Natural killer cell (primary cell): Measurements from ENCODE around the gene MAPK4. TPM values are rescaled to one million over a fixed set of nuclear protein-coding genes. Genes with fewer than 3 reads are reported as not detected.

ENCODE experiments used
- ATAC-seq, 3 donors: fragments of 150-1000 bp in 2 of 3; fragments of 200-7000 bp in 1 of 3; cut with Tn5 transposase; 1 replicate in 1 of 3; 2 replicates in 2 of 3; pipeline ENCODE4 v1.10.0; 2021; ENCODE audit warnings: mild to moderate bottlenecking in 2 of 3, moderate library complexity in 2 of 3
- DNase-seq, 2 donors: peaks; one replicate each; pipeline versions ENCODE4 v3.0.0 to v3.0.0-alpha.2; 2013 to 2021; ENCODE audit warnings: mixed read lengths in 1 of 2
- H3K27ac ChIP-seq: one replicate; pipeline ENCODE4 v1.5.1; 2013; ENCODE audit warnings: mild to moderate bottlenecking, low read length
- H3K27me3 ChIP-seq: one replicate; pipeline ENCODE4 v1.6.1; 2013; ENCODE audit warnings: low read length; ENCODE audit not compliant: control insufficient read depth, insufficient read depth
- H3K36me3 ChIP-seq: one replicate; pipeline ENCODE4 v1.6.1; 2013; ENCODE audit warnings: low read length; ENCODE audit not compliant: control insufficient read depth, insufficient read depth
- H3K4me1 ChIP-seq: one replicate; pipeline ENCODE4 v1.6.1; 2013; ENCODE audit warnings: low read length; ENCODE audit not compliant: control insufficient read depth, insufficient read depth
- H3K4me3 ChIP-seq: one replicate; pipeline ENCODE4 v1.5.1; 2013; ENCODE audit warnings: low read length
- H3K9me3 ChIP-seq: one replicate; pipeline ENCODE4 v1.6.1; 2013; ENCODE audit warnings: low read length; ENCODE audit not compliant: control insufficient read depth, insufficient read depth
- H3K27ac Mint-ChIP-seq, 2 donors: one replicate each; pipeline ENCODE4 v1.8.0; 2022; ENCODE audit warnings: mild to moderate bottlenecking in 2 of 2, mixed read lengths in 2 of 2, moderate library complexity in 1 of 2
- H3K27me3 Mint-ChIP-seq, 2 donors: one replicate each; pipeline ENCODE4 v1.8.0; 2022; ENCODE audit warnings: low read depth in 2 of 2, mixed read lengths in 2 of 2
- H3K36me3 Mint-ChIP-seq: one replicate; pipeline ENCODE4 v1.8.0; 2022; ENCODE audit warnings: mixed read lengths
- H3K4me1 Mint-ChIP-seq, 2 donors: one replicate each; pipeline ENCODE4 v1.8.0; 2022; ENCODE audit warnings: mixed read lengths in 2 of 2
- H3K4me3 Mint-ChIP-seq: one replicate; pipeline ENCODE4 v1.8.0; 2022; ENCODE audit warnings: mild to moderate bottlenecking, moderate library complexity, mixed read lengths
- H3K9me3 Mint-ChIP-seq, 2 donors: one replicate each; pipeline ENCODE4 v1.8.0; 2022; ENCODE audit warnings: mixed read lengths in 2 of 2
- CTCF ChIP-seq: fragments of 200-600 bp; IDR thresholded peaks from one replicate; pipeline ENCODE4 v1.8.0; 2022; ENCODE audit warnings: antibody characterized with exemption
- WGBS: methylation state at CpG from one replicate; pipeline ENCODE4 v1.1.7; 2013; ENCODE audit warnings: missing lambda C conversion rate; ENCODE audit not compliant: insufficient coverage; 5-methylcytosine and 5-hydroxymethylcytosine counted together
- intact Hi-C: fragments of 100-400 bp; cut with micrococcal nuclease; formaldehyde crosslinking; loops from one replicate; pipeline ENCODE4 v1.14.2; 2022
- total RNA-seq, 4 donors: library from RNA; stranded (reverse); fragments of 120-200 nt in 1 of 4; gene quantifications; one replicate each; pipeline versions ENCODE4 v1.2.3 to v1.2.4, GENCODE V29; 2013 to 2022

MAPK4 gene
- total RNA-seq, 3 donors from 2014 or later (not counting 1 experiment from before 2014, with no cell fraction given) = not detected

GRCh38 chr18:50627594-50628532 lies 68.0 kb downstream of the MAPK4 start:
- WGBS = 80% methylated on average over 13 of the region's 16 CpGs
- H3K4me1 ChIP-seq = no peaks in the 10 kb centered on the region
- Mint-ChIP-seq H3K27ac (no peak overlapping the region), H3K27me3 (peaks cover 7 to 12% of the 10 kb centered on the region in 2 donors), H3K4me3 (no peak overlapping the region), H3K4me1 (no peaks in the 10 kb centered on the region), H3K9me3 (no peaks in the 10 kb centered on the region), H3K36me3 (no peaks in the 10 kb centered on the region)
- H3K9me3 ChIP-seq = no peaks in the 10 kb centered on the region
- DNase-seq = no peak
- H3K4me3 ChIP-seq = no peak overlapping the region
- no peak for TF ChIP-seq CTCF
- no peaks in the 10 kb centered on the region for H3K36me3 ChIP-seq
- ATAC-seq = no peak
- H3K27me3 ChIP-seq = no peaks in the 10 kb centered on the region
- intact Hi-C loops = no loop called here
- no peak overlapping the region for H3K27ac ChIP-seq

GRCh38 chr18:50628533-50628905 lies 68.6 kb downstream of the MAPK4 start:
- H3K27me3 Mint-ChIP-seq = peaks cover 4 to 5% of the 10 kb centered on the region in 2 donors
- no peak overlapping the region for H3K4me3 Mint-ChIP-seq
- no peak for ATAC-seq
- no peaks in the 10 kb centered on the region for H3K9me3 Mint-ChIP-seq
- no peaks in the 10 kb centered on the region for H3K9me3 ChIP-seq
- H3K27ac ChIP-seq = no peak overlapping the region
- intact Hi-C loops = no loop called here
- no peaks in the 10 kb centered on the region for H3K4me1 Mint-ChIP-seq
- no peak for DNase-seq
- TF ChIP-seq CTCF = no peak
- 93% methylated on average over 1 of the region's 2 CpGs for WGBS
- no peaks in the 10 kb centered on the region for H3K4me1 ChIP-seq
- no peaks in the 10 kb centered on the region for H3K36me3 Mint-ChIP-seq
- H3K4me3 ChIP-seq = no peak overlapping the region
- H3K27me3 ChIP-seq = no peaks in the 10 kb centered on the region
- no peak overlapping the region for H3K27ac Mint-ChIP-seq
- no peaks in the 10 kb centered on the region for H3K36me3 ChIP-seq

DNA sequence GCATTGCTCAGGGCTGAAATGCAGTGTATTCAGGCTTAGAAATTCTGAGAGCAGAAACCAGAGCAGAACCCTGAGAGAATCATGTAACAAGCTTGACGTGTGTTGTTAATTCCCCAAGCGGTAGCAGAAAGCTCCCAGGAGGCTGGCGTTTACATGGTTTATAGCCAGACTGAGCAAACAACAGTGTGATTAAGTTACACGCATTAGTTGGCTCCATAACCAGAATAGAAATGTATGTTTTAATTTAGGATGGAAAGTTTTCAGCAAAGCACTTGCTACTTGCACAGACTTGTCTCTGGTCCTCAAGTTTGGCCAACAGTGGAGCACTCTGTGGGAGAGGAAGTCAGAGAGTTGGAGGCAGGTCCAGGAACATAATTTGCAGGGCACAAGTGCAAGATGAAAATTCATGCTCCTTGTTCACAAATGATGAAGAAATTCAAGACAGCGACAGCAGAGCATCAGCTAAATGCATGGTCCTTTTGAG lies 69.3 kb downstream of the MAPK4 start:
- Histone ChIP-seq H3K36me3 (no peaks in the 10 kb centered on the region), H3K27ac (no peak overlapping the region), H3K4me1 (no peaks in the 10 kb centered on the region), H3K27me3 (no peaks in the 10 kb centered on the region), H3K4me3 (no peak overlapping the region), H3K9me3 (no peaks in the 10 kb centered on the region)
- no peak for DNase-seq
- intact Hi-C loops = no loop called here
- Mint-ChIP-seq H3K4me1 (no peaks in the 10 kb centered on the region), H3K36me3 (no peaks in the 10 kb centered on the region), H3K4me3 (no peak overlapping the region), H3K9me3 (no peaks in the 10 kb centered on the region), H3K27ac (no peak overlapping the region), H3K27me3 (no peaks in the 10 kb centered on the region)
- 92% methylated on average over 5 of the region's 5 CpGs for WGBS
- no peak for TF ChIP-seq CTCF
- no peak for ATAC-seq
